Measurements from ENCODE around the gene C1QTNF2. TPM values are rescaled to one million over a fixed set of nuclear protein-coding genes. Genes with fewer than 3 reads are reported as not detected.

C1QTNF2 gene
- polyA plus RNA-seq, 3 donors = not detected

GRCh38 chr5:160367885-160368284, 2.5 kb downstream of the C1QTNF2 start:
- H3K27me3 Mint-ChIP-seq (ENCODE audit: low read depth in 3 of 3) = peaks cover 33 to 46% (median 37%) of the 10 kb centered on the region in 3 donors
- H3K4me1 Mint-ChIP-seq = peaks cover 13% of the 10 kb centered on the region

GRCh38 chr5:160367261-160367660, 3.2 kb downstream of the C1QTNF2 start:
- no peak overlapping the region for H3K9ac ChIP-seq (ENCODE audit: insufficient read depth, low read length, poor library complexity, severe bottlenecking)
- H4K20me1 ChIP-seq (ENCODE audit: insufficient read depth, low read length) = no peaks in the 10 kb centered on the region
- H2AFZ ChIP-seq (ENCODE audit: insufficient read depth, low read depth, low read length, poor library complexity, severe bottlenecking) = no peak overlapping the region
- no peak overlapping the region for H3K4me3 ChIP-seq (replicated peaks in 1 of 3; ENCODE audit: low read depth in 2 of 3, low read length in 3 of 3)
- Mint-ChIP-seq H3K36me3 (no peaks in the 10 kb centered on the region), H3K9me3 (peaks cover 0 to 6% (median 0%) of the 10 kb centered on the region in 7 donors), H3K27ac (no peak overlapping the region), H3K4me1 (peaks cover 13% of the 10 kb centered on the region), H3K27me3 (ENCODE audit: low read depth in 3 of 3) (peaks cover 28 to 40% (median 33%) of the 10 kb centered on the region in 3 donors), H3K4me3 (no peak overlapping the region)
- H3K4me1 ChIP-seq (ENCODE audit: control insufficient read depth in 1 of 2, insufficient read depth in 2 of 2, low read length in 2 of 2) = peaks cover 6 to 8% of the 10 kb centered on the region in 2 donors
- WGBS (ENCODE audit: insufficient coverage) = 100% methylated on average over 1 of the region's 2 CpGs
- no peak for TF ChIP-seq CTCF (IDR thresholded peaks at IDR 0.05)
- H3K36me3 ChIP-seq (replicated peaks in 1 of 2; ENCODE audit: control insufficient read depth in 1 of 2, insufficient read depth in 2 of 2, low read length in 2 of 2) = no peaks in the 10 kb centered on the region
- DNase-seq = no peak
- no peak overlapping the region for H3K4me2 ChIP-seq (replicated peaks; ENCODE audit: extremely low read depth, low read length, poor library complexity, severe bottlenecking)
- H3K27ac ChIP-seq (ENCODE audit: low read depth in 1 of 2, low read length in 2 of 2) = no peak overlapping the region
- H3K27me3 ChIP-seq (ENCODE audit: control insufficient read depth in 2 of 2, insufficient read depth in 2 of 2, low read length in 2 of 2) = peaks cover 27 to 35% of the 10 kb centered on the region in 2 donors
- intact Hi-C loops (cut with micrococcal nuclease) = no loop called here
- no peaks in the 10 kb centered on the region for H3K79me2 ChIP-seq (ENCODE audit: insufficient read depth, low read length)
- no peaks in the 10 kb centered on the region for H3K9me3 ChIP-seq (replicated peaks in 1 of 2; ENCODE audit: control insufficient read depth in 1 of 2, insufficient read depth in 1 of 2, low read length in 2 of 2)

More at GRCh38 chr5:160367885-160368284, 2.5 kb downstream of the C1QTNF2 start:
- no peaks in the 10 kb centered on the region for H3K79me2 ChIP-seq (ENCODE audit: insufficient read depth, low read length)
- peaks cover 29 to 40% of the 10 kb centered on the region in 2 donors for H3K27me3 ChIP-seq (ENCODE audit: control insufficient read depth in 2 of 2, insufficient read depth in 2 of 2, low read length in 2 of 2)
- H3K9ac ChIP-seq (ENCODE audit: insufficient read depth, low read length, poor library complexity, severe bottlenecking) = no peak overlapping the region
- intact Hi-C loops (cut with micrococcal nuclease) = no loop called here
- Mint-ChIP-seq H3K27ac (no peak overlapping the region), H3K4me3 (no peak overlapping the region), H3K9me3 (peaks cover 0 to 6% (median 0%) of the 10 kb centered on the region in 7 donors), H3K36me3 (no peaks in the 10 kb centered on the region)
- no peak overlapping the region for H3K4me2 ChIP-seq (replicated peaks; ENCODE audit: extremely low read depth, low read length, poor library complexity, severe bottlenecking)
- peaks cover 6 to 8% of the 10 kb centered on the region in 2 donors for H3K4me1 ChIP-seq (ENCODE audit: control insufficient read depth in 1 of 2, insufficient read depth in 2 of 2, low read length in 2 of 2)
- H3K4me3 ChIP-seq (replicated peaks in 1 of 3; ENCODE audit: low read depth in 2 of 3, low read length in 3 of 3) = no peak overlapping the region
- H3K27ac ChIP-seq (ENCODE audit: low read depth in 1 of 2, low read length in 2 of 2) = no peak overlapping the region
- no peak for DNase-seq
- no peaks in the 10 kb centered on the region for H3K9me3 ChIP-seq (replicated peaks in 1 of 2; ENCODE audit: control insufficient read depth in 1 of 2, insufficient read depth in 1 of 2, low read length in 2 of 2)
- no peaks in the 10 kb centered on the region for H3K36me3 ChIP-seq (replicated peaks in 1 of 2; ENCODE audit: control insufficient read depth in 1 of 2, insufficient read depth in 2 of 2, low read length in 2 of 2)
- 100% methylated on average over 2 of the region's 3 CpGs for WGBS (ENCODE audit: insufficient coverage)
- H2AFZ ChIP-seq (ENCODE audit: insufficient read depth, low read depth, low read length, poor library complexity, severe bottlenecking) = no peak overlapping the region
- H4K20me1 ChIP-seq (ENCODE audit: insufficient read depth, low read length) = no peaks in the 10 kb centered on the region
- no peak for TF ChIP-seq CTCF (IDR thresholded peaks at IDR 0.05)

Measured in CD14-positive monocyte (primary cell).